ENCODE data around the gene TRIM65. TPM values are rescaled to one million over a fixed set of nuclear protein-coding genes. Genes with fewer than 3 reads are reported as not detected.

The TRIM65 gene
- total and polyA plus RNA-seq, 2 of the 13 experiments (the other 11 are each of a cell fraction or from before 2014, with no cell fraction given) = 10.3 to 22.4 TPM

GRCh38 chr17:75845058-75845711, 51.6 kb downstream of the TRIM65 start (continued):
- TF ChIP-seq ATF2 (CRISPR knock-in tag; IDR thresholded peaks at IDR 0.05) (no peak; the same call in 1 of the 2 replicates), MED13 (CRISPR knock-in tag; IDR thresholded peaks at IDR 0.05) (no peak), NFYB (CRISPR knock-in tag; IDR thresholded peaks at IDR 0.05) (no peak), ZNF136 (CRISPR knock-in tag; IDR thresholded peaks at IDR 0.05; ENCODE audit: low read depth) (no peak), ZBTB39 (CRISPR knock-in tag; IDR thresholded peaks at IDR 0.05) (no peak), MATR3 (CRISPR knock-in tag; IDR thresholded peaks at IDR 0.05) (peak; percentile 87; the same call in 1 of the 2 replicates), ZNF317 (CRISPR knock-in tag; IDR thresholded peaks at IDR 0.05) (no peak), MIXL1 (CRISPR knock-in tag; IDR thresholded peaks at IDR 0.05) (no peak), ZNF446 (CRISPR knock-in tag; IDR thresholded peaks at IDR 0.05) (no peak), ZNF567 (CRISPR knock-in tag; IDR thresholded peaks at IDR 0.05; ENCODE audit: borderline replicate concordance) (no peak), ZSCAN31 (CRISPR knock-in tag; IDR thresholded peaks at IDR 0.05; ENCODE audit: low read depth) (no peak), ZBTB7B (CRISPR knock-in tag; IDR thresholded peaks at IDR 0.05) (peak; percentile 88), ZSCAN12 (CRISPR knock-in tag; IDR thresholded peaks at IDR 0.05) (no peak), CC2D1A (CRISPR knock-in tag; IDR thresholded peaks at IDR 0.05) (no peak), KLF6 (CRISPR knock-in tag; IDR thresholded peaks at IDR 0.05) (peak; percentile 69; the same call in 1 of the 2 replicates), NPAS2 (CRISPR knock-in tag; IDR thresholded peaks at IDR 0.05; ENCODE audit: borderline replicate concordance) (no peak)
- TF ChIP-seq, protein P1, sequence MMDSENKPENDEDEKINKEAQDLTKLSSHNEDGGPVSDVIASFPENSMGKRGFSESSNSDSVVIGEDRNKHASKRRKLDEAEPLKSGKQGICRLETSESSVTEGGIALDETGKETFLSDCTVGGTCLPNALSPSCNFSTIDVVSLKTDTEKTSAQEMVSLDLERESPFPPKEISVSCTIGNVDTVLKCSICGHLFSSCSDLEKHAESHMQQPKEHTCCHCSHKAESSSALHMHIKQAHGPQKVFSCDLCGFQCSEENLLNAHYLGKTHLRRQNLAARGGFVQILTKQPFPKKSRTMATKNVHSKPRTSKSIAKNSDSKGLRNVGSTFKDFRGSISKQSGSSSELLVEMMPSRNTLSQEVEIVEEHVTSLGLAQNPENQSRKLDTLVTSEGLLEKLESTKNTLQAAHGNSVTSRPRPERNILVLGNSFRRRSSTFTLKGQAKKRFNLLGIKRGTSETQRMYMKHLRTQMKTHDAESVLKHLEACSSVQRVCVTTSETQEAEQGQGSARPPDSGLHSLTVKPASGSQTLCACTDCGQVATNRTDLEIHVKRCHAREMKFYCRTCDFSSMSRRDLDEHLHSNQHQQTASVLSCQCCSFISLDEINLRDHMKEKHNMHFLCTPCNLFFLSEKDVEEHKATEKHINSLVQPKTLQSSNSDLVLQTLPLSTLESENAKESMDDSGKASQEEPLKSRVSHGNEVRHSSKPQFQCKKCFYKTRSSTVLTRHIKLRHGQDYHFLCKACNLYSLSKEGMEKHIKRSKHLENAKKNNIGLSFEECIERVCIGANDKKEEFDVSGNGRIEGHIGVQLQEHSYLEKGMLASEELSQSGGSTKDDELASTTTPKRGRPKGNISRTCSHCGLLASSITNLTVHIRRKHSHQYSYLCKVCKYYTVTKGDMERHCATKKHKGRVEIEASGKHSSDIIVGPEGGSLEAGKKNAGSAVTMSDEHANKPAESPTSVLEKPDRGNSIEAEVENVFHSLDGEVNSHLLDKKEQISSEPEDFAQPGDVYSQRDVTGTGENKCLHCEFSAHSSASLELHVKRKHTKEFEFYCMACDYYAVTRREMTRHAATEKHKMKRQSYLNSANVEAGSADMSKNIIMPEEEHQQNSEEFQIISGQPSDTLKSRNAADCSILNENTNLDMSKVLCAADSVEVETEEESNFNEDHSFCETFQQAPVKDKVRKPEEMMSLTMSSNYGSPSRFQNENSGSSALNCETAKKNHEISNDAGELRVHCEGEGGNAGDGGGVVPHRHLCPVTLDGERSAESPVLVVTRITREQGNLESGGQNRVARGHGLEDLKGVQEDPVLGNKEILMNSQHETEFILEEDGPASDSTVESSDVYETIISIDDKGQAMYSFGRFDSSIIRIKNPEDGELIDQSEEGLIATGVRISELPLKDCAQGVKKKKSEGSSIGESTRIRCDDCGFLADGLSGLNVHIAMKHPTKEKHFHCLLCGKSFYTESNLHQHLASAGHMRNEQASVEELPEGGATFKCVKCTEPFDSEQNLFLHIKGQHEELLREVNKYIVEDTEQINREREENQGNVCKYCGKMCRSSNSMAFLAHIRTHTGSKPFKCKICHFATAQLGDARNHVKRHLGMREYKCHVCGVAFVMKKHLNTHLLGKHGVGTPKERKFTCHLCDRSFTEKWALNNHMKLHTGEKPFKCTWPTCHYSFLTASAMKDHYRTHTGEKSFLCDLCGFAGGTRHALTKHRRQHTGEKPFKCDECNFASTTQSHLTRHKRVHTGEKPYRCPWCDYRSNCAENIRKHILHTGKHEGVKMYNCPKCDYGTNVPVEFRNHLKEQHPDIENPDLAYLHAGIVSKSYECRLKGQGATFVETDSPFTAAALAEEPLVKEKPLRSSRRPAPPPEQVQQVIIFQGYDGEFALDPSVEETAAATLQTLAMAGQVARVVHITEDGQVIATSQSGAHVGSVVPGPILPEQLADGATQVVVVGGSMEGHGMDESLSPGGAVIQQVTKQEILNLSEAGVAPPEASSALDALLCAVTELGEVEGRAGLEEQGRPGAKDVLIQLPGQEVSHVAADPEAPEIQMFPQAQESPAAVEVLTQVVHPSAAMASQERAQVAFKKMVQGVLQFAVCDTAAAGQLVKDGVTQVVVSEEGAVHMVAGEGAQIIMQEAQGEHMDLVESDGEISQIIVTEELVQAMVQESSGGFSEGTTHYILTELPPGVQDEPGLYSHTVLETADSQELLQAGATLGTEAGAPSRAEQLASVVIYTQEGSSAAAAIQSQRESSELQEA (CRISPR knock-in tag; IDR thresholded peaks at IDR 0.05; ENCODE audit: not compliant biosample characterization) = peak; percentile 32
- TF ChIP-seq, protein P2, sequence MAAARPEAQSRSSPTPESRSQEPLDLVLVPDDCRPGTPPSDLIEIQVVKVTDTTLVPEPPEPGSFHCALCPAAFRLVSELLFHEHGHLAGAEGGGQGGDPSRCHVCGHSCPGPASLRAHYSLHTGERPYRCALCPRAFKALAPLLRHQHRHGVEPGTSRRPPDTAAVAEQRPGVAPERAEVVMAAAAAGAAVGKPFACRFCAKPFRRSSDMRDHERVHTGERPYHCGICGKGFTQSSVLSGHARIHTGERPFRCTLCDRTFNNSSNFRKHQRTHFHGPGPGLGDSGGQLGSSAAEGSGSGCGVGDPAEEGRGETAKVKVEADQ (CRISPR knock-in tag; IDR thresholded peaks at IDR 0.05; ENCODE audit: borderline replicate concordance) = no peak

Data from HepG2 (cell line).